GM18951 (cell line): ENCODE measurements around the gene SHH.

ENCODE experiments used
- POLR2A ChIP-seq: IDR thresholded peaks from 4 replicates; pipeline ENCODE4 v1.6.1; 2011; ENCODE audit warnings: mild to moderate bottlenecking; ENCODE audit not compliant: insufficient read length, insufficient read depth; ENCODE audit errors: extremely low read depth
- in situ Hi-C: fragments of 300-500 bp; cut with MboI; formaldehyde crosslinking; loops from one replicate; pipeline ENCODE4 v1.12.0; 2022; ENCODE audit warnings: low sequenced_read_pairs, mixed read lengths, inconsistent platforms; ENCODE audit not compliant: unreplicated experiment

The SHH gene

DNA sequence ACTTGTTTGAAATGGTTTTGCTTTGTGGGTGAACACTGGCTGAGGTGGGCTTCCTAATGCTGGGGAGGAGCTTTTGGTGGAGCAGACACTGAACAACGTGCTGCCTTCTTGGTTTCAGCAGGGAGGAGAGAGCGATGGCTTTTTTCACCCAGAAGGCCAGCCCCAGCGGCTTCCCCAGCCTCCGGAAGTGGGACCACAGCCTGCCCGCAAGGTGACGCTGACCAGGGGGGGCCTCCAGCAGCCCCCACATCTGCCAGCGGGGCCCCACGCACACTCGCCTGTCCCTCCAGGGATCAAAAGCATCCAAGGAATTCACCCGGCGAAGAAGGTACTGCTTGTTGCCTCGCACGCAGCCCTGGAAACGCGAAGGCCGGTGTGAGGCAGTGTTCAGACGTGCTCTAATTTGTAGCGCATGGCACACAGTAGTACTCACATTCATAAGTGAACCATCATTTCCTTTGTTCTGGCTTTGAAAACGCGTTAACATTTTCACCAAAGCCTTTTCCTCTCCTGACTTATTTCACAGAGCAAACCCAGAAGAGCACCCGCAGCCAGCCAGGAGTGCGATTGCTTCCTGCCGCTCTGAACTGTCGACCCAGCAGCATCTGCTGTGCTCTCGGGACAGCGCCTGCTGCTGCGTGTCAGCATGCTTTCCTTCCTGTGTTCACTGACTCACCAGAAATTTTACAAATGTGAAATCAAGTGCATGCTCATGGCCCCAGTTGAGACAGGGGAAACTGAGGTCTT is 48.4 kb downstream of the SHH start:
- in situ Hi-C loops: no loop called here

DNA sequence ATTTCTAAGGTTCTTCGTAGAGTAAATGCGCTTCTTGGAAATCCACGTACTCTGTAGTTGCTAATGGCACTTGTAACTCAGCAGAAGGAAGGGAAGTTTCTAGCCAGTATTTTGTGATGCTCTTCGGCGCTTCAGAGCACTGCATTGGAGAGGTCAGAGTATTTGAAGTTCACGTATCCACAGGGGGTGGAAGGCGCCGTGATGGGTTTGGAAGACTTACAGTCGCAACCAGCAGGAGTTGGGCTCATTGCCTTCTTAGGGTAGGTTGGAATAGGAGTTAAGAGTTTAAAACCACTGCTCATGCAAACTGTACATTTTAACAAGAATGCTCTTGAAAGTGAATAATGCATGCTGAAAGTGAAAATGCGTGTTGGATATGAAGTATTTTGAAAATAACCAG is 49.1 kb downstream of the SHH start:
- in situ Hi-C loops: no loop called here

More for the DNA sequence above, 48.4 kb downstream of the SHH start:
- peak; percentile 13 for TF ChIP-seq POLR2A

GRCh38 chr7:155762655-155763054 is 49.6 kb downstream of the SHH start:
- TF ChIP-seq POLR2A: no peak
- in situ Hi-C loops: no loop called here

More for the DNA sequence above, 49.1 kb downstream of the SHH start:
- no peak for TF ChIP-seq POLR2A

- TF ChIP-seq POLR2A: no peak
- in situ Hi-C loops: no loop called here
Observed at GRCh38 chr7:155762036-155762435, 50.2 kb downstream of the SHH start.

DNA sequence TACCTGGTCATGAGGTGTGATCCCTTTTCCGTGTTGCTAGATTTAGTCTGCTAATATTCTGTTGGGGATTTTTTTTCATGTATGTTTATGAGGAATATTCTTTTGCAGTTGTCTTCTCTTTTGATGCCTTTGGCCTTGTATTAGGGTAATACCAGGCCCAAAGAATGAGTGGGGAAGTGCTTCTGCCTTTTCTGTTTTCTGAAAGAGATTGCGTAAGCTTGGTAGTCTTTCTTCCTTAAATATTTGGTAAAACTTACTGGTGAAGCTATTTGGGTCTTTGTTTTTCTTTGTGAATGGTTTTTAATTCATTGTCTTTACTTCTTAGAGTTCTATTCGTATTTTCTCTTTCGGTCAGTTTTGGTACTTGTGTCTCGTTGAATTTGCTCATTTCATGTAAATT is 51.1 kb downstream of the SHH start:
- TF ChIP-seq POLR2A: no peak
- in situ Hi-C loops: no loop called here

- TF ChIP-seq POLR2A: no peak
- in situ Hi-C loops: no loop called here
Observed at GRCh38 chr7:155759740-155760430, 52.4 kb downstream of the SHH start.

- in situ Hi-C loops: no loop called here
- no peak for TF ChIP-seq POLR2A
Observed at GRCh38 chr7:155758348-155758747, 53.9 kb downstream of the SHH start.

DNA sequence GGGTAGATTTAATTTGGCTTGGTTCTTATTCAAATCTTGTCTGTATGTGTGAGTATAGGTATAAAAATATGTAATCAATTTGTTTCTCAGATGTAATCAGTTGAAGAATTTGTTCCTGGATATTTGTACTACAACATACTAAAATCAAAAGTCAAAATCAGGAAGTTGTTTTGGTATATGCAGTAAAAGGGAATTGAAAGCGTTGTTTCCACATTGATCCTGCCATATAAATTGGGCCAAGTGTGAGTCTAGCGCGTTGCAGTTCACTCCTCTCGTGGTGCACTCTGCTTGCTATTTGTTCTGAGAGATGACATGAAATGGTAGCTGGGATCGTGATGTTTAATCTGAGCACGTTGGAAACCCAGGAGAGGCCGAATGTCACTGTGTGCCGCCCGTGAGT is 55.9 kb downstream of the SHH start:
- in situ Hi-C loops: no loop called here

DNA sequence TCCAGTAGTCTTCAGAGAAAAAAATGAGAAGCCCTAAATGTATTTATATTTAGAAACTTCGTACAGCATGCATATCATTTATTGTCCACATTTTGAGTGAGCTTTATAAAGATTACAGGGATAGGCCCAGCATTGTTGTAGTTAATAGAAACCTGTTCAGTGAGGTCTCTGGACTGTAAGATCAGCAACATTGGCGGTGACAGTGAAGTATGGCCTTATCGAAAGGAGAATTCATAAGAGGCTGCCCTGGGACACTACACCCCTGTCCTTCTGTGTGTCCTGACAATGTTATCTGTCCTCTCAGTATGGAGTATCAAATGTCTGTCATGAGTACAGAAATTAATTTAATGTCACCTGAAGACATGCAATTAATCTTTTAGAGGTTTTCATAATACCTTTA is 57.2 kb downstream of the SHH start:
- no peak for TF ChIP-seq POLR2A
- in situ Hi-C loops: no loop called here

More for the DNA sequence above, 55.9 kb downstream of the SHH start:
- no peak for TF ChIP-seq POLR2A

- TF ChIP-seq POLR2A: no peak
- in situ Hi-C loops: no loop called here
Observed at GRCh38 chr7:155754165-155754564, 58.1 kb downstream of the SHH start.

DNA sequence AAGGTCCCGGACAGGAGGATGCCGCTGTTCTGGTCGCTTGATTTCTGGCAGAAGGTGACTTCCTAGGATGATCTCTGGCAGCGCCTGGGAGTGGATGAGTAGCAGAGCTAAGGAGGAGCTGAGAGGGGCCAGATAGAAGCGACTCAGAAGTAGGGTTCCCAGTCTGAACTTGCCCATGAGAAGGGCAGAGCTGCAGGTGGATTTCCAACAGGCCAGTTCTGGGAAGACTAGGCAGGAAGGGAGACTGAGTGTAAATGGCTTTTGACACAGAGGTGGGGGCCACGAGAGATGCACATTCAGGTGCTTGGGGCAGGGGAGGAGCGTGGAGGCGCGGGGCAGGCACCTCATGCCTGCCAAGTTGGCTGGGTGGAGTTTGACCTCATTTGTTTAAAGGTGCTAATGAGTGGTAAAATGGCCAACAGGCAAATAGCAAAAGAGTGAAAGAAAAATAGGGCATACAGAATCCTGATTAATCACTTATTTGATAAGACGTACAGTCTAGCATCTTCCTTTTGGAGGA is 58.8 kb downstream of the SHH start:
- in situ Hi-C loops: no loop called here

DNA sequence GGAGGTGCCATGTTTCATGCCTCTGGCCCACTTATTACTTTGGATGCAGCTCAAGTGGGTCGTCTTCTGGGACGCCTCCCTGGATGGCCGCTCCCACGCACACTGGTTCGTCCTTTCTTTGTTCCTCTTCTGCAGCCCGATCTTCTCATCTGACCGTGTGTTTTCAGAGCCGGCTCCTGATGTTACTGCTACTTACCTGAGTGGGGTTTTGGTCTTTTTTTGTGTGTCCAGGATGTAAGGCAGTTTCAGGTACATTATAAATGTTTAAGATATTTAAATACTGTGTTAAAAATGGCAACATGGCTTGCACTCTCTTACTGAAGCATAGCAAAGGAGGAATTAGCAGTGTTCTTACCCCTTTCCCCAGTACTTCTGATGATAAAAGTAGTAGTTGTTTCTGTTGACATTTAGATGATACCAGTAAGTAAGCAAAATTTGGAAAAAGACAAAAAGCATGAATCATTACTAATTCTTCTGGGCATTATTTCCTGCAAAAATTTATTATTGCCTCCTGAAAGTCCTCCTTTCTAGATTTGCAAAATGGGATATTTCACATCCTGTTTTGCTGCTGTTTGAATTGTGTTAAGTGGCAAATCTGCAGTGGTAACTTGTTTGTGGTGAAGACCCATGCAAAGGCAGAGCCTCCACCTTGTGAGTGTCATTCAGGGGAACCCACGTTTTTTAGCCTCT is 59.4 kb downstream of the SHH start:
- in situ Hi-C loops: no loop called here
- no peak for TF ChIP-seq POLR2A

More for the DNA sequence above, 58.8 kb downstream of the SHH start:
- no peak for TF ChIP-seq POLR2A

GRCh38 chr7:155751409-155751808 is 60.9 kb downstream of the SHH start:
- no peak for TF ChIP-seq POLR2A
- in situ Hi-C loops: no loop called here
